ENCODE measurements around the gene GATB. TPM values are rescaled to one million over a fixed set of nuclear protein-coding genes. Genes with fewer than 3 reads are reported as not detected.

GATB gene
- total and polyA plus RNA-seq, 2 donors (not counting 3 experiments of a cell fraction or from before 2014, with no cell fraction given), result 14.4 to 17.7 TPM

- H2AFZ ChIP-seq (ENCODE audit: low read depth, low read length), result no peak overlapping the region
- H3K79me2 ChIP-seq (ENCODE audit: control insufficient read depth, insufficient read depth, low read length), result no peaks in the 10 kb centered on the region
- POLR2A ChIA-PET, result no interaction called here
- H4K20me1 ChIP-seq (replicated peaks; ENCODE audit: control insufficient read depth, extremely low read depth, insufficient read depth, low read length), result no peaks in the 10 kb centered on the region
- no TSS peak for BruUV-seq (replicated peaks)
- no peak overlapping the region for H3K4me2 ChIP-seq (ENCODE audit: insufficient read depth, low read length)
- CTCF ChIA-PET, result no interaction called here
- no peak overlapping the region for H3K9ac ChIP-seq (replicated peaks; ENCODE audit: extremely low read depth, insufficient read depth, low read length)
- H3K27me3 ChIP-seq (ENCODE audit: control insufficient read depth in 2 of 2, insufficient read depth in 2 of 2, low read length in 2 of 2), result peaks cover 0 to 9% of the 10 kb centered on the region in 2 experiments
- dilution Hi-C loops (cut with MboI; ENCODE audit: extremely low pct_ligation_motif_present, low sequenced_read_pairs) (no loop called here), intact Hi-C loops (cut with micrococcal nuclease) (no loop called here)
- no peaks in the 10 kb centered on the region for H3K9me3 ChIP-seq (replicated peaks; ENCODE audit: control insufficient read depth, insufficient read depth, low read length)
- H3K4me3 ChIP-seq (replicated peaks in 1 of 3; ENCODE audit: insufficient read depth in 1 of 3, low read depth in 1 of 3, low read length in 3 of 3), result no peak overlapping the region
- no peaks in the 10 kb centered on the region for H3K36me3 ChIP-seq (ENCODE audit: control insufficient read depth in 2 of 2, extremely low read depth in 1 of 2, insufficient read depth in 2 of 2, low read length in 2 of 2)
- no peaks in the 10 kb centered on the region for H3K9me1 ChIP-seq (replicated peaks; ENCODE audit: control insufficient read depth, extremely low read depth, insufficient read depth, low read length)
- FAIRE-seq (no peak), DNase-seq (ENCODE audit: low read depth, low spot score) (no peak)
- TF ChIP-seq EZH2 (IDR thresholded peaks at IDR 0.05; ENCODE audit: borderline replicate concordance, low read depth, low read length, severe bottlenecking) (no peak), MYC (IDR thresholded peaks at IDR 0.05; ENCODE audit: low read depth, low read length) (no peak), MAX (IDR thresholded peaks at IDR 0.05; ENCODE audit: insufficient read depth, insufficient read length) (no peak)
- H3K4me1 ChIP-seq (ENCODE audit: control insufficient read depth, extremely low read depth, insufficient read depth, low read length), result no peaks in the 10 kb centered on the region
- H3K27ac ChIP-seq (ENCODE audit: insufficient read depth, low read depth, low read length), result no peak overlapping the region
These were observed 11.5 kb upstream of the GATB start for GRCh38 chr4:151772274-151772673.

GRCh38 chr4:151771664-151772063 is 10.9 kb upstream of the GATB start:
- BruUV-seq (replicated peaks), result no TSS peak
- no peak for TF ChIP-seq POLR2AphosphoS5 (IDR thresholded peaks at IDR 0.05; ENCODE audit: insufficient read depth, low read depth, low read length)
- no peak for TF ChIP-seq POLR2A (IDR thresholded peaks at IDR 0.05; ENCODE audit: low read depth, low read length)
- no peak for TF ChIP-seq MYC (IDR thresholded peaks at IDR 0.05; ENCODE audit: low read depth, low read length)
- TF ChIP-seq, protein P1, sequence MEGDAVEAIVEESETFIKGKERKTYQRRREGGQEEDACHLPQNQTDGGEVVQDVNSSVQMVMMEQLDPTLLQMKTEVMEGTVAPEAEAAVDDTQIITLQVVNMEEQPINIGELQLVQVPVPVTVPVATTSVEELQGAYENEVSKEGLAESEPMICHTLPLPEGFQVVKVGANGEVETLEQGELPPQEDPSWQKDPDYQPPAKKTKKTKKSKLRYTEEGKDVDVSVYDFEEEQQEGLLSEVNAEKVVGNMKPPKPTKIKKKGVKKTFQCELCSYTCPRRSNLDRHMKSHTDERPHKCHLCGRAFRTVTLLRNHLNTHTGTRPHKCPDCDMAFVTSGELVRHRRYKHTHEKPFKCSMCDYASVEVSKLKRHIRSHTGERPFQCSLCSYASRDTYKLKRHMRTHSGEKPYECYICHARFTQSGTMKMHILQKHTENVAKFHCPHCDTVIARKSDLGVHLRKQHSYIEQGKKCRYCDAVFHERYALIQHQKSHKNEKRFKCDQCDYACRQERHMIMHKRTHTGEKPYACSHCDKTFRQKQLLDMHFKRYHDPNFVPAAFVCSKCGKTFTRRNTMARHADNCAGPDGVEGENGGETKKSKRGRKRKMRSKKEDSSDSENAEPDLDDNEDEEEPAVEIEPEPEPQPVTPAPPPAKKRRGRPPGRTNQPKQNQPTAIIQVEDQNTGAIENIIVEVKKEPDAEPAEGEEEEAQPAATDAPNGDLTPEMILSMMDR (IDR thresholded peaks at IDR 0.05; ENCODE audit: extremely low read depth in 1 of 2, insufficient read depth in 1 of 2, low read depth in 1 of 2, low read length in 2 of 2), result no peak
- TF ChIP-seq MAX (IDR thresholded peaks at IDR 0.05; ENCODE audit: insufficient read depth, insufficient read length), result no peak
- TF ChIP-seq JUN (IDR thresholded peaks at IDR 0.05; ENCODE audit: borderline replicate concordance, insufficient read depth, insufficient read length, low read depth), result no peak
- TF ChIP-seq EZH2 (IDR thresholded peaks at IDR 0.05; ENCODE audit: borderline replicate concordance, low read depth, low read length, severe bottlenecking), result no peak
- no peak for TF ChIP-seq FOS (IDR thresholded peaks at IDR 0.05; ENCODE audit: borderline replicate concordance, insufficient read depth, low read length)
- no peak for TF ChIP-seq GATA2 (IDR thresholded peaks at IDR 0.05; ENCODE audit: insufficient read depth, insufficient read length, low read depth, low read length)
- H3K36me3 ChIP-seq (ENCODE audit: control insufficient read depth in 2 of 2, extremely low read depth in 1 of 2, insufficient read depth in 2 of 2, low read length in 2 of 2), result no peaks in the 10 kb centered on the region
- H3K9me3 ChIP-seq (replicated peaks; ENCODE audit: control insufficient read depth, insufficient read depth, low read length), result no peaks in the 10 kb centered on the region
- FAIRE-seq, result no peak
- peaks cover 3 to 9% of the 10 kb centered on the region in 2 experiments for H3K27me3 ChIP-seq (ENCODE audit: control insufficient read depth in 2 of 2, insufficient read depth in 2 of 2, low read length in 2 of 2)
- no peak overlapping the region for H3K27ac ChIP-seq (ENCODE audit: insufficient read depth, low read depth, low read length)
- no peak overlapping the region for H3K4me3 ChIP-seq (replicated peaks in 1 of 3; ENCODE audit: insufficient read depth in 1 of 3, low read depth in 1 of 3, low read length in 3 of 3)
- POLR2A ChIA-PET, result no interaction called here
- H4K20me1 ChIP-seq (replicated peaks; ENCODE audit: control insufficient read depth, extremely low read depth, insufficient read depth, low read length), result no peaks in the 10 kb centered on the region
- no peaks in the 10 kb centered on the region for H3K9me1 ChIP-seq (replicated peaks; ENCODE audit: control insufficient read depth, extremely low read depth, insufficient read depth, low read length)
- H3K79me2 ChIP-seq (ENCODE audit: control insufficient read depth, insufficient read depth, low read length), result no peaks in the 10 kb centered on the region
- no peak overlapping the region for H3K4me2 ChIP-seq (ENCODE audit: insufficient read depth, low read length)
- no peak overlapping the region for H3K9ac ChIP-seq (replicated peaks; ENCODE audit: extremely low read depth, insufficient read depth, low read length)
- CTCF ChIA-PET, result no interaction called here
- intact Hi-C loops (cut with micrococcal nuclease), result no loop called here
- no peak for DNase-seq (ENCODE audit: low read depth, low spot score)
- H2AFZ ChIP-seq (ENCODE audit: low read depth, low read length), result no peak overlapping the region
- dilution Hi-C loops (cut with MboI; ENCODE audit: extremely low pct_ligation_motif_present, low sequenced_read_pairs), result no loop called here
- no peaks in the 10 kb centered on the region for H3K4me1 ChIP-seq (ENCODE audit: control insufficient read depth, extremely low read depth, insufficient read depth, low read length)
